Measurements from ENCODE around the gene LIPC.

DNA sequence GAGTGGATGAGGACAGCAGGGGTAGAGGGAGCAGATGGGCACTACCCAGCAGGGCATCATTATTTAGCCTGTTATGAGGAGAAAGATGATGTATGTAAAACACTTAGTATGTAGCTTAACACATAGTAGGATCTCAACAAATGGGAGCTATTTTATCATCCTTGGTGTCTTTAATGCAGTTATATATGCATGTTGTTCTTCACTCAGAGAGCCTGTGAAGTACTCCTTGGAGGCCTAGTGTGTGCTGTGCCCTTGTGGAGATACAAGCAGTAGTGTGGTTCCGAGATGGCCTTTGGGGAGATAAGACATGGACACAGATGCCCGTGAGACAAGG is 124.2 kb downstream of the LIPC start:
- TF ChIP-seq POLR2AphosphoS5 (IDR thresholded peaks at IDR 0.05) = no peak
- TF ChIP-seq, protein P1, sequence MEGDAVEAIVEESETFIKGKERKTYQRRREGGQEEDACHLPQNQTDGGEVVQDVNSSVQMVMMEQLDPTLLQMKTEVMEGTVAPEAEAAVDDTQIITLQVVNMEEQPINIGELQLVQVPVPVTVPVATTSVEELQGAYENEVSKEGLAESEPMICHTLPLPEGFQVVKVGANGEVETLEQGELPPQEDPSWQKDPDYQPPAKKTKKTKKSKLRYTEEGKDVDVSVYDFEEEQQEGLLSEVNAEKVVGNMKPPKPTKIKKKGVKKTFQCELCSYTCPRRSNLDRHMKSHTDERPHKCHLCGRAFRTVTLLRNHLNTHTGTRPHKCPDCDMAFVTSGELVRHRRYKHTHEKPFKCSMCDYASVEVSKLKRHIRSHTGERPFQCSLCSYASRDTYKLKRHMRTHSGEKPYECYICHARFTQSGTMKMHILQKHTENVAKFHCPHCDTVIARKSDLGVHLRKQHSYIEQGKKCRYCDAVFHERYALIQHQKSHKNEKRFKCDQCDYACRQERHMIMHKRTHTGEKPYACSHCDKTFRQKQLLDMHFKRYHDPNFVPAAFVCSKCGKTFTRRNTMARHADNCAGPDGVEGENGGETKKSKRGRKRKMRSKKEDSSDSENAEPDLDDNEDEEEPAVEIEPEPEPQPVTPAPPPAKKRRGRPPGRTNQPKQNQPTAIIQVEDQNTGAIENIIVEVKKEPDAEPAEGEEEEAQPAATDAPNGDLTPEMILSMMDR (IDR thresholded peaks at IDR 0.05) = no peak
- no peak for TF ChIP-seq POLR2A (IDR thresholded peaks at IDR 0.05)

All from sigmoid colon (tissue), 4 donors.